ENCODE data around the gene GPRC5C.

Gene GPRC5C

GRCh38 chr17:74477411-74477810 lies 45.5 kb downstream of the GPRC5C start:
- H3K23ac ChIP-seq (ENCODE audit: low read length), result no peak overlapping the region
- H3K36me3 ChIP-seq (ENCODE audit: control insufficient read depth in 1 of 2, insufficient read depth in 2 of 2, low read length in 2 of 2), result no peaks in the 10 kb centered on the region
- H2BK12ac ChIP-seq (ENCODE audit: low read length), result no peak overlapping the region
- no peaks in the 10 kb centered on the region for H3K27me3 ChIP-seq (ENCODE audit: insufficient read depth, low read length)
- H3K18ac ChIP-seq (ENCODE audit: low read length), result no peak overlapping the region
- no peak overlapping the region for H4K91ac ChIP-seq (ENCODE audit: low read depth, low read length)
- no peak overlapping the region for H4K12ac ChIP-seq (ENCODE audit: low read depth, low read length)
- H3K14ac ChIP-seq (ENCODE audit: low read length), result no peak overlapping the region
- H4K8ac ChIP-seq (ENCODE audit: low read depth, low read length), result no peak overlapping the region
- no peak overlapping the region for H2BK5ac ChIP-seq (ENCODE audit: low read depth, low read length, poor library complexity)
- no peak overlapping the region for H2AK5ac ChIP-seq (ENCODE audit: low read length)
- H3K79me1 ChIP-seq (ENCODE audit: low read length), result no peaks in the 10 kb centered on the region
- H3K79me2 ChIP-seq (ENCODE audit: control insufficient read depth, insufficient read depth, low read length, poor library complexity), result no peaks in the 10 kb centered on the region
- no peak overlapping the region for H2AFZ ChIP-seq (ENCODE audit: insufficient read depth, low read length, poor library complexity)
- no peaks in the 10 kb centered on the region for H3K4me1 ChIP-seq (ENCODE audit: control insufficient read depth in 1 of 2, insufficient read depth in 2 of 2, low read length in 2 of 2)
- no peak overlapping the region for H3K4me2 ChIP-seq (ENCODE audit: low read length)
- H3K4me3 ChIP-seq (ENCODE audit: low read depth, low read length), result no peak overlapping the region
- peaks cover 12% of the 10 kb centered on the region for H3K9me3 ChIP-seq (ENCODE audit: insufficient read depth, low read depth, low read length)
- no CpG with 5 or more reads among the region's 4 CpGs for WGBS (ENCODE audit: extremely low coverage, insufficient coverage, insufficient read length)
- H2BK120ac ChIP-seq (ENCODE audit: insufficient read depth, low read length, poor library complexity), result no peak overlapping the region
- no peak for DNase-seq
- H3K9ac ChIP-seq (ENCODE audit: low read length), result no peak overlapping the region
- H3K4ac ChIP-seq (ENCODE audit: low read depth, low read length), result no peak overlapping the region
- no peak overlapping the region for H3K27ac ChIP-seq (ENCODE audit: low read depth, low read length)

- Histone ChIP-seq H2BK120ac (ENCODE audit: insufficient read depth, low read length, poor library complexity) (no peak overlapping the region), H3K9me3 (ENCODE audit: insufficient read depth, low read depth, low read length) (peaks cover 12% of the 10 kb centered on the region), H3K23ac (ENCODE audit: low read length) (no peak overlapping the region), H3K27me3 (ENCODE audit: insufficient read depth, low read length) (no peaks in the 10 kb centered on the region), H2AFZ (ENCODE audit: insufficient read depth, low read length, poor library complexity) (no peak overlapping the region), H3K79me2 (ENCODE audit: control insufficient read depth, insufficient read depth, low read length, poor library complexity) (no peaks in the 10 kb centered on the region), H3K4ac (ENCODE audit: low read depth, low read length) (no peak overlapping the region), H3K4me3 (ENCODE audit: low read depth, low read length) (no peak overlapping the region), H3K18ac (ENCODE audit: low read length) (no peak overlapping the region), H4K12ac (ENCODE audit: low read depth, low read length) (no peak overlapping the region), H2BK12ac (ENCODE audit: low read length) (no peak overlapping the region), H3K79me1 (ENCODE audit: low read length) (no peaks in the 10 kb centered on the region), H3K4me2 (ENCODE audit: low read length) (no peak overlapping the region), H3K27ac (ENCODE audit: low read depth, low read length) (no peak overlapping the region), H3K14ac (ENCODE audit: low read length) (no peak overlapping the region), H4K91ac (ENCODE audit: low read depth, low read length) (no peak overlapping the region), H3K4me1 (ENCODE audit: control insufficient read depth in 1 of 2, insufficient read depth in 2 of 2, low read length in 2 of 2) (no peaks in the 10 kb centered on the region), H4K8ac (ENCODE audit: low read depth, low read length) (no peak overlapping the region), H3K36me3 (ENCODE audit: control insufficient read depth in 1 of 2, insufficient read depth in 2 of 2, low read length in 2 of 2) (no peaks in the 10 kb centered on the region), H2AK5ac (ENCODE audit: low read length) (no peak overlapping the region), H3K9ac (ENCODE audit: low read length) (no peak overlapping the region), H2BK5ac (ENCODE audit: low read depth, low read length, poor library complexity) (no peak overlapping the region)
- no CpG with 5 or more reads among the region's 6 CpGs for WGBS (ENCODE audit: extremely low coverage, insufficient coverage, insufficient read length)
- DNase-seq, result peak; percentile 34 to 38
These were observed 46.7 kb downstream of the GPRC5C start for GRCh38 chr17:74478420-74479100.

GRCh38 chr17:74480290-74480689 lies 48.4 kb downstream of the GPRC5C start:
- Histone ChIP-seq H3K18ac (ENCODE audit: low read length) (no peak overlapping the region), H3K4me3 (ENCODE audit: low read depth, low read length) (no peak overlapping the region), H4K12ac (ENCODE audit: low read depth, low read length) (no peak overlapping the region), H2BK120ac (ENCODE audit: insufficient read depth, low read length, poor library complexity) (no peak overlapping the region), H4K8ac (ENCODE audit: low read depth, low read length) (no peak overlapping the region), H3K14ac (ENCODE audit: low read length) (no peak overlapping the region), H3K9me3 (ENCODE audit: insufficient read depth, low read depth, low read length) (peaks cover 9% of the 10 kb centered on the region), H2BK5ac (ENCODE audit: low read depth, low read length, poor library complexity) (no peak overlapping the region), H3K4ac (ENCODE audit: low read depth, low read length) (no peak overlapping the region), H3K9ac (ENCODE audit: low read length) (no peak overlapping the region), H3K4me2 (ENCODE audit: low read length) (no peak overlapping the region), H3K4me1 (ENCODE audit: control insufficient read depth in 1 of 2, insufficient read depth in 2 of 2, low read length in 2 of 2) (no peaks in the 10 kb centered on the region), H3K36me3 (ENCODE audit: control insufficient read depth in 1 of 2, insufficient read depth in 2 of 2, low read length in 2 of 2) (no peaks in the 10 kb centered on the region), H3K23ac (ENCODE audit: low read length) (no peak overlapping the region), H4K91ac (ENCODE audit: low read depth, low read length) (no peak overlapping the region), H3K27ac (ENCODE audit: low read depth, low read length) (no peak overlapping the region), H3K27me3 (ENCODE audit: insufficient read depth, low read length) (no peaks in the 10 kb centered on the region), H2AK5ac (ENCODE audit: low read length) (no peak overlapping the region), H2BK12ac (ENCODE audit: low read length) (no peak overlapping the region), H3K79me1 (ENCODE audit: low read length) (no peaks in the 10 kb centered on the region), H2AFZ (ENCODE audit: insufficient read depth, low read length, poor library complexity) (no peak overlapping the region), H3K79me2 (ENCODE audit: control insufficient read depth, insufficient read depth, low read length, poor library complexity) (no peaks in the 10 kb centered on the region)
- no CpG with 5 or more reads among the region's 8 CpGs for WGBS (ENCODE audit: extremely low coverage, insufficient coverage, insufficient read length)
- no peak for DNase-seq

- Histone ChIP-seq H3K36me3 (ENCODE audit: control insufficient read depth in 1 of 2, insufficient read depth in 2 of 2, low read length in 2 of 2) (no peaks in the 10 kb centered on the region), H3K14ac (ENCODE audit: low read length) (no peak overlapping the region), H2BK5ac (ENCODE audit: low read depth, low read length, poor library complexity) (no peak overlapping the region), H3K79me2 (ENCODE audit: control insufficient read depth, insufficient read depth, low read length, poor library complexity) (no peaks in the 10 kb centered on the region), H3K4me3 (ENCODE audit: low read depth, low read length) (no peak overlapping the region), H3K18ac (ENCODE audit: low read length) (no peak overlapping the region), H3K4me2 (ENCODE audit: low read length) (no peak overlapping the region), H3K27ac (ENCODE audit: low read depth, low read length) (no peak overlapping the region), H2BK120ac (ENCODE audit: insufficient read depth, low read length, poor library complexity) (no peak overlapping the region), H2AFZ (ENCODE audit: insufficient read depth, low read length, poor library complexity) (no peak overlapping the region), H2BK12ac (ENCODE audit: low read length) (no peak overlapping the region), H3K4me1 (ENCODE audit: control insufficient read depth in 1 of 2, insufficient read depth in 2 of 2, low read length in 2 of 2) (no peaks in the 10 kb centered on the region), H3K4ac (ENCODE audit: low read depth, low read length) (no peak overlapping the region), H3K79me1 (ENCODE audit: low read length) (no peaks in the 10 kb centered on the region), H2AK5ac (ENCODE audit: low read length) (no peak overlapping the region), H4K12ac (ENCODE audit: low read depth, low read length) (no peak overlapping the region), H4K91ac (ENCODE audit: low read depth, low read length) (no peak overlapping the region), H3K27me3 (ENCODE audit: insufficient read depth, low read length) (no peaks in the 10 kb centered on the region), H3K9me3 (ENCODE audit: insufficient read depth, low read depth, low read length) (peaks cover 3% of the 10 kb centered on the region), H3K23ac (ENCODE audit: low read length) (no peak overlapping the region), H3K9ac (ENCODE audit: low read length) (no peak overlapping the region), H4K8ac (ENCODE audit: low read depth, low read length) (no peak overlapping the region)
- DNase-seq, result no peak
- WGBS (ENCODE audit: extremely low coverage, insufficient coverage, insufficient read length), result no CpG with 5 or more reads among the region's 7 CpGs
These were observed 49.7 kb downstream of the GPRC5C start for GRCh38 chr17:74481621-74482020.
